VCaP (cell line): Measurements from ENCODE around the gene FCRLB.
"Not testable (repeated sequence)": the region's sequence is repeated elsewhere in the genome, so short reads cannot be mapped to it uniquely, and the experiment has no call there.

Experiments used
- H3K27ac ChIP-seq: fragments of 450-650 bp; 2 replicates; pipeline ENCODE4 v1.5.1; 2017
- CTCF ChIP-seq: fragments of 450-650 bp; conservative IDR thresholded peaks from 2 replicates; pipeline ENCODE4 v1.5.1; 2017; ENCODE audit warnings: mild to moderate bottlenecking, moderate library complexity

Gene FCRLB

GRCh38 chr1:161749509-161750407 is 28.4 kb downstream of the FCRLB start, which contains the start of gene DUSP12:
TSS of gene DUSP12 (plus strand) at chr1:161749786. CDS start at chr1:161749802, 16 bp downstream.
- no peak; the same call in 1 of the 2 replicates for TF ChIP-seq CTCF
- peak within 1 kb of the TSS; percentile 92 for H3K27ac ChIP-seq

GRCh38 chr1:161763522-161764098 is 42.3 kb downstream of the FCRLB start:
- H3K27ac ChIP-seq, result no peak overlapping the region
- TF ChIP-seq CTCF, result peak; percentile 65

GRCh38 chr1:161766102-161766981 is 45.0 kb downstream of the FCRLB start, which contains the start of gene ATF6:
TSS of gene ATF6 (plus strand) at chr1:161766320. CDS start at chr1:161766361, 41 bp downstream.
- H3K27ac ChIP-seq, result peak within 1 kb of the TSS; percentile 85
- no peak for TF ChIP-seq CTCF

- H3K27ac ChIP-seq, result no peak overlapping the region
- no peak for TF ChIP-seq CTCF
These were observed 47.1 kb downstream of the FCRLB start for GRCh38 chr1:161768461-161768860.

GRCh38 chr1:161768986-161769672 is 47.8 kb downstream of the FCRLB start:
- H3K27ac ChIP-seq, result no peak overlapping the region
- no peak for TF ChIP-seq CTCF

- not testable (repeated sequence) for H3K27ac ChIP-seq
These were observed 48.3 kb downstream of the FCRLB start for GRCh38 chr1:161769673-161770045.

- no peak overlapping the region for H3K27ac ChIP-seq
- TF ChIP-seq CTCF, result no peak
These were observed 48.9 kb downstream of the FCRLB start for GRCh38 chr1:161770250-161770649.
